Fibroblast of lung (primary cell): ENCODE measurements around the gene TNNT3.

ENCODE experiments used
- EZH2 ChIP-seq: IDR thresholded peaks from 2 replicates; pipeline ENCODE4 v1.5.1; 2012; ENCODE audit warnings: low read length, control low read depth, mild to moderate bottlenecking; ENCODE audit errors: missing control alignments
- TF ChIP-seq, protein P1 (sequence below), 2 donors: IDR thresholded peaks in 1 of 2; conservative IDR thresholded peaks in 1 of 2; 1 replicate in 1 of 2; 2 replicates in 1 of 2; pipeline ENCODE4 v1.5.1; 2011 to 2012; ENCODE audit warnings: low read length in 2 of 2, control low read depth in 1 of 2, inconsistent platforms in 1 of 2, low read depth in 1 of 2, mild to moderate bottlenecking in 1 of 2

DNA sequence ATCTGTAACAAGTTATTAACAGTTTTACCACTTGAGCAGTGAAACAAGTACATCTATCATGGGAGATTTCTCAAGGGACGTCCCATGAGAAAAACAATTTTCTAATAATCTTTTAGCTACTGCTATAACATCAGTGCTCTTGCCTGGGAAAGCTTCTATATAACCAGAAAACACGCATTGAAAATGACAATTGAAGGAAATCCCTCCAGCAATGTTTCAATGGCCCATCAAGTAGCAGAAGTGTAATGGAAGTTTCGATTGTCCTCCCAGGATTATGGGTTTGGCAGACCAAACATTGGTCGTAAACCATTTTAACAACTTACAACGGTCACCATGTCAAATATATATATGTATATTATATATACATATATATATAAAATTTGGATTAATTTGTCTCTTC, 19.8 kb upstream of the TNNT3 start:
- TF ChIP-seq, protein P1, sequence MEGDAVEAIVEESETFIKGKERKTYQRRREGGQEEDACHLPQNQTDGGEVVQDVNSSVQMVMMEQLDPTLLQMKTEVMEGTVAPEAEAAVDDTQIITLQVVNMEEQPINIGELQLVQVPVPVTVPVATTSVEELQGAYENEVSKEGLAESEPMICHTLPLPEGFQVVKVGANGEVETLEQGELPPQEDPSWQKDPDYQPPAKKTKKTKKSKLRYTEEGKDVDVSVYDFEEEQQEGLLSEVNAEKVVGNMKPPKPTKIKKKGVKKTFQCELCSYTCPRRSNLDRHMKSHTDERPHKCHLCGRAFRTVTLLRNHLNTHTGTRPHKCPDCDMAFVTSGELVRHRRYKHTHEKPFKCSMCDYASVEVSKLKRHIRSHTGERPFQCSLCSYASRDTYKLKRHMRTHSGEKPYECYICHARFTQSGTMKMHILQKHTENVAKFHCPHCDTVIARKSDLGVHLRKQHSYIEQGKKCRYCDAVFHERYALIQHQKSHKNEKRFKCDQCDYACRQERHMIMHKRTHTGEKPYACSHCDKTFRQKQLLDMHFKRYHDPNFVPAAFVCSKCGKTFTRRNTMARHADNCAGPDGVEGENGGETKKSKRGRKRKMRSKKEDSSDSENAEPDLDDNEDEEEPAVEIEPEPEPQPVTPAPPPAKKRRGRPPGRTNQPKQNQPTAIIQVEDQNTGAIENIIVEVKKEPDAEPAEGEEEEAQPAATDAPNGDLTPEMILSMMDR (conservative IDR thresholded peaks at IDR 0.05 in 1 of 2, IDR thresholded peaks at IDR 0.05 in 1 of 2; ENCODE audit: low read depth in 1 of 2, low read length in 2 of 2), result no peak
- TF ChIP-seq EZH2, result no peak
